Lower leg skin (tissue), 4 donors: ENCODE measurements around the gene INAFM2. TPM values are rescaled to one million over a fixed set of nuclear protein-coding genes. Genes with fewer than 3 reads are reported as not detected.

Experiments used
- DNase-seq, 2 donors: peaks; one replicate each; pipeline ENCODE4 v3.0.0-alpha.2; 2019; ENCODE audit warnings: low spot score in 2 of 2
- H3K4me3 ChIP-seq: fragments of 200-600 bp; sonication (generic); 2 replicates; pipeline ENCODE4 v1.5.1; 2017; ENCODE audit warnings: mild to moderate bottlenecking, low read depth; ENCODE audit not compliant: poor library complexity, severe bottlenecking
- CTCF ChIP-seq, 3 donors: fragments of 450-650 bp; IDR thresholded peaks; one replicate each; pipeline ENCODE4 v1.5.1; 2016; ENCODE audit warnings: antibody characterized with exemption in 3 of 3, mild to moderate bottlenecking in 3 of 3, moderate library complexity in 2 of 3
- POLR2A ChIP-seq, 2 donors: fragments of 450-650 bp; IDR thresholded peaks; one replicate each; pipeline ENCODE4 v1.6.1; 2016 to 2017; ENCODE audit warnings: antibody characterized with exemption in 2 of 2, mild to moderate bottlenecking in 1 of 2, moderate library complexity in 1 of 2
- WGBS, 2 donors: methylation state at CpG; one replicate each; pipeline ENCODE4 v1.1.5; 2018; 5-methylcytosine and 5-hydroxymethylcytosine counted together
- intact Hi-C: fragments of 100-400 bp; cut with DNase I; formaldehyde crosslinking; loops from one replicate; pipeline ENCODE4 v1.15.0; 2023; ENCODE audit warnings: low total_unique reads
- total RNA-seq, 4 donors: library from RNA; depleted of rRNA; stranded (reverse); fragments of >200 nt; gene quantifications; one replicate each; pipeline ENCODE4 v1.1.0, GENCODE V29; 2016

The INAFM2 gene
- total RNA-seq, 4 donors from 2014 or later: 6.8 to 13.8 (median 10.0) TPM

DNA sequence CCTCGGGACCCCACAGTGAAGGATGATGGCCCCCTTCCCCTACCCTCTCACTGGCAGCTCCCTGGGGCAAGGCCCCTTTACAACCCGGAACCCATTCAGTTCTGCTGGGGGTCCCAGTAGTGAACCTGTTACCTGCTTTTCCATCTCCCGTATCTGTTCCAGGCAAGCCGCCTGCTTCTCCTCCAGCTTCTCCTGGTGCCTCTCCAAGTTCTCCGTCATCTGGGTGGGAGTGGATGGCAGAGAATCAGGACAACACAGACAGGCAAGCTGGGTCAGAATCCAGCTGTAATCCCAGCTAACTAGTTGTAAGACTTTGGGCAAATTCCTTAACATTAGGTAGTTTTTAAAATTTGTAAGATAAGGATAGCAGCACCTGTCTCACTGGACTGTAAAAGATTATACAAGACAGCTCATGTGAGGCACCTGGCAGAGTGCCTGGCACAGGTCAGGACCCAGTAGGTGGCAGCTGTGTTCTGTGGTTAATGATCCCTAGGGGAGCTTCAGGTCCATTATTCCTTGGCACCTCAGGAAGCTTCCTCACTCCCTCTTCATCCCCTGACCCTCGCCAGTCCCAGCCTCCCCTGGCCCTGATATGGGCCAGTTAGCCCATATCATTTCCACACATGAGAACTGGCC lies 34.2 kb upstream of the INAFM2 start:
- intact Hi-C loops: loop anchor here (10.0 kb wide), 1 partner anchor 76 kb away; no protein-coding TSS in a partner anchor
- TF ChIP-seq CTCF (IDR thresholded peaks at IDR 0.05): no peak
- no peak for TF ChIP-seq POLR2A (IDR thresholded peaks at IDR 0.05)
- H3K4me3 ChIP-seq: no peak overlapping the region
- DNase-seq: no peak
- WGBS, 2 donors: 57 to 91% methylated on average over 6 of the region's 6 CpGs

DNA sequence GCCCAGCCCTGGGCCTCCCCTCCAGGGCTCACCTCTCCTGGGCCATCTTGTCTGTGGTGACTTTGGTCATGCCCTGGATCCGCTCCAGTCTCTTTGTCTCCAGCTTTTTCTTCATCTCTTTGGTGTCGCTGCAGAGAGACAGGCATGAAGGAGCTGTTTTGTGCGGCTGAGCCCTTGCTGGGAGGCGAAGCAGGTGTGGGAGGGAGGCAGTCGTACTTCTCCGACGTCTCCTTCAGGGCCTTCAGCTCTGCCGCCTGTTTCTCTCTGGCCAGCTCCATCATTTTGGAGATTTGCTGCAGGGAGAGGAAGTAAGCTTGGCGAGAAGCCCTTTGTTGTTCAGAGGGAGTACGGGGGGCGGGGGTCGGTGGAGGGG lies 33.0 kb upstream of the INAFM2 start:
- H3K4me3 ChIP-seq: no peak overlapping the region
- DNase-seq: no peak
- TF ChIP-seq POLR2A (IDR thresholded peaks at IDR 0.05) (no peak), CTCF (IDR thresholded peaks at IDR 0.05) (no peak)
- WGBS, 2 donors: 30 to 44% methylated on average over 10 to 11 of the region's 12 CpGs
- intact Hi-C loops: no loop called here

DNA sequence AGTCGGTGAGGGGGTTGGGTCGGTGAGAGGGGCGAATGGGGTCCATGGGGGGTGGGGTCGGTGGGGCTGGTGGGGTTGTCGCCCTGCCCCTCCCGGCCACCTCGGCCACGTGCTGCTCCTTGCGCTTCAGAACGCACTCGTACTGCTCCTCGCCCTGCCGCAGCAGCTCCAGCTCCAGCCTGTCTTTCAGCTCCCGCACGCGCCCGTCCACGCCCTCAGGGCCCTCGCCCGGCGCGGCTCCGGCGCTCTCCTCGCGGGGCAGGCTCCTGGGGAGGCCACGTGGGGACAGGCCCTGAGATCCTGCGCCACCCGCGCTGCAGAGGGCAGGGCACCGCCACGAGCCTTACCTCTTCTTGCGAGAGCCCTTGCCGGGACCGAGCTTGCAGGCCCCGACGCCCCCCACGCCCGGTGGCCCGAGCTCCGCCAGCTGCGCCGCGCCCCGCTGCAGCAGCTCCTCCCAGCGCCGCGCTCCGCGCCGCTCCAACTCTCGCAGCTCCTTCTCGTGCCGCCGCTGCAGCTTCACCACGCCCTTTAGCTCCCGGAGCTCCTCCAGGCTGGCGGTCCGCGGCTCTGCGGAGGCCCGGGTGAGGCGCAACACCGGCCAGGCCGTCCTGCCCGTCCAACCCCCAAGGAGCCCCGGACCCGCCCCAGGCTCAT lies 32.4 kb upstream of the INAFM2 start:
- DNase-seq: no peak
- H3K4me3 ChIP-seq: no peak overlapping the region
- TF ChIP-seq CTCF (IDR thresholded peaks at IDR 0.05) (no peak), POLR2A (IDR thresholded peaks at IDR 0.05) (no peak)
- intact Hi-C loops: no loop called here
- 26 to 34% methylated on average over 48 to 62 of the region's 68 CpGs for WGBS, 2 donors

DNA sequence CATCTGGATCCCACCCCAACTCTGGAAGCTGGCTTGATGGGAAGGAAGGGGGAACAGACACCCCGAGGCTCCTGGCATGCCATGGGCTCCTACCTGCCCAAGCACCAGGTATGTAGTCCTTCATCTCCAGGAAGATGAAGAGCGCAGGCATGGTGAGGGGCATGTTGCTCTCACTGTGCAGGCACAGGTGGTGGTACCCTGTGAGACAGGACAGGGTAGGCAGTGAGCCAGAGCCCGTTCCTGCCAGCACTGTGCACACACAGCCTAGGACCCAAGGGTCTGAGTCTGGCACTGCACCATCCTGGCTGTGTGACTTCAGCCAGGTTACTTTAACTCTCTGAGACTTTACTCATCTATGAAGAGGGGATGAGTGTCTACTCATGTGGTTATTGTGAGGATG lies 31.2 kb upstream of the INAFM2 start:
- DNase-seq: no peak
- TF ChIP-seq CTCF (IDR thresholded peaks at IDR 0.05): no peak
- TF ChIP-seq POLR2A (IDR thresholded peaks at IDR 0.05): no peak
- H3K4me3 ChIP-seq: no peak overlapping the region
- WGBS, 2 donors: 88 to 91% methylated on average over 3 of the region's 3 CpGs
- intact Hi-C loops: no loop called here

GRCh38 chr15:40293006-40293405 lies 30.5 kb upstream of the INAFM2 start:
- no peak for DNase-seq
- intact Hi-C loops: no loop called here
- TF ChIP-seq POLR2A (IDR thresholded peaks at IDR 0.05) (no peak), CTCF (IDR thresholded peaks at IDR 0.05) (no peak)
- no peak overlapping the region for H3K4me3 ChIP-seq
